ENCODE results near the gene STXBP6.

Gene STXBP6

DNA sequence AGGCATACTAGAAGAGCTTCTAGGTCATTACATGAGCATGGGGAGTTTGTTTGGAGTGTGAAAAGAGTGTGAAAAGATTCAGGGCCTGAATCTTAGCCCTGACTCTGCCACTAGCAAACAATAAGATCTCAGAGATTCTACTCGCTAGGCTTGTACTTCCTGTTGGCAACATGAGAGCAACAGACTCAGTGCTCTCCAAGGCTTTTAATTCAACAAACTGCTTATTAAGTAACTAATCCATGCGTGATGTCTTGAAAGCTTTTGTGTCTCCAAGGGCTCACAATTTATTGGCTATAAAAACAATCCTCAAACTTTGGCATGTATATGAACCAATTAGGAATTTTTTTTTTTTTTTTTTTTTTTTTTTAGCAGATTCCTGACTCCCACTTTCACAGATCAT, 105.1 kb downstream of the STXBP6 start:
- TF ChIP-seq EP300 (IDR thresholded peaks at IDR 0.05; ENCODE audit: borderline replicate concordance) (peak; percentile 90), CEBPB (IDR thresholded peaks at IDR 0.05) (no peak), FOXM1 (IDR thresholded peaks at IDR 0.05; ENCODE audit: borderline replicate concordance, low read depth) (peak; percentile 86), TAF1 (IDR thresholded peaks at IDR 0.05; ENCODE audit: low read depth) (no peak), RAD21 (IDR thresholded peaks at IDR 0.05; ENCODE audit: low read depth) (peak; percentile 5; the same call in 1 of the 2 replicates), TEAD4 (IDR thresholded peaks at IDR 0.05) (peak; percentile 75), NFIC (IDR thresholded peaks at IDR 0.05) (peak; percentile 80), TCF12 (IDR thresholded peaks at IDR 0.05; ENCODE audit: low read depth) (peak; percentile 91), YY1 (IDR thresholded peaks at IDR 0.05; ENCODE audit: low read depth) (no peak), EGR1 (IDR thresholded peaks at IDR 0.05) (no peak), ZBTB7A (IDR thresholded peaks at IDR 0.05; ENCODE audit: low read depth) (no peak), CREB1 (IDR thresholded peaks at IDR 0.05; ENCODE audit: low read depth) (no peak)
- TF ChIP-seq, protein P1, sequence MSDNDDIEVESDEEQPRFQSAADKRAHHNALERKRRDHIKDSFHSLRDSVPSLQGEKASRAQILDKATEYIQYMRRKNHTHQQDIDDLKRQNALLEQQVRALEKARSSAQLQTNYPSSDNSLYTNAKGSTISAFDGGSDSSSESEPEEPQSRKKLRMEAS (IDR thresholded peaks at IDR 0.05), result no peak
- TF ChIP-seq, protein P2, sequence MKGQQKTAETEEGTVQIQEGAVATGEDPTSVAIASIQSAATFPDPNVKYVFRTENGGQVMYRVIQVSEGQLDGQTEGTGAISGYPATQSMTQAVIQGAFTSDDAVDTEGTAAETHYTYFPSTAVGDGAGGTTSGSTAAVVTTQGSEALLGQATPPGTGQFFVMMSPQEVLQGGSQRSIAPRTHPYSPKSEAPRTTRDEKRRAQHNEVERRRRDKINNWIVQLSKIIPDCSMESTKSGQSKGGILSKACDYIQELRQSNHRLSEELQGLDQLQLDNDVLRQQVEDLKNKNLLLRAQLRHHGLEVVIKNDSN (IDR thresholded peaks at IDR 0.05), result no peak
- TF ChIP-seq, protein P3, sequence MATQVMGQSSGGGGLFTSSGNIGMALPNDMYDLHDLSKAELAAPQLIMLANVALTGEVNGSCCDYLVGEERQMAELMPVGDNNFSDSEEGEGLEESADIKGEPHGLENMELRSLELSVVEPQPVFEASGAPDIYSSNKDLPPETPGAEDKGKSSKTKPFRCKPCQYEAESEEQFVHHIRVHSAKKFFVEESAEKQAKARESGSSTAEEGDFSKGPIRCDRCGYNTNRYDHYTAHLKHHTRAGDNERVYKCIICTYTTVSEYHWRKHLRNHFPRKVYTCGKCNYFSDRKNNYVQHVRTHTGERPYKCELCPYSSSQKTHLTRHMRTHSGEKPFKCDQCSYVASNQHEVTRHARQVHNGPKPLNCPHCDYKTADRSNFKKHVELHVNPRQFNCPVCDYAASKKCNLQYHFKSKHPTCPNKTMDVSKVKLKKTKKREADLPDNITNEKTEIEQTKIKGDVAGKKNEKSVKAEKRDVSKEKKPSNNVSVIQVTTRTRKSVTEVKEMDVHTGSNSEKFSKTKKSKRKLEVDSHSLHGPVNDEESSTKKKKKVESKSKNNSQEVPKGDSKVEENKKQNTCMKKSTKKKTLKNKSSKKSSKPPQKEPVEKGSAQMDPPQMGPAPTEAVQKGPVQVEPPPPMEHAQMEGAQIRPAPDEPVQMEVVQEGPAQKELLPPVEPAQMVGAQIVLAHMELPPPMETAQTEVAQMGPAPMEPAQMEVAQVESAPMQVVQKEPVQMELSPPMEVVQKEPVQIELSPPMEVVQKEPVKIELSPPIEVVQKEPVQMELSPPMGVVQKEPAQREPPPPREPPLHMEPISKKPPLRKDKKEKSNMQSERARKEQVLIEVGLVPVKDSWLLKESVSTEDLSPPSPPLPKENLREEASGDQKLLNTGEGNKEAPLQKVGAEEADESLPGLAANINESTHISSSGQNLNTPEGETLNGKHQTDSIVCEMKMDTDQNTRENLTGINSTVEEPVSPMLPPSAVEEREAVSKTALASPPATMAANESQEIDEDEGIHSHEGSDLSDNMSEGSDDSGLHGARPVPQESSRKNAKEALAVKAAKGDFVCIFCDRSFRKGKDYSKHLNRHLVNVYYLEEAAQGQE (IDR thresholded peaks at IDR 0.05; ENCODE audit: low read depth), result no peak

DNA sequence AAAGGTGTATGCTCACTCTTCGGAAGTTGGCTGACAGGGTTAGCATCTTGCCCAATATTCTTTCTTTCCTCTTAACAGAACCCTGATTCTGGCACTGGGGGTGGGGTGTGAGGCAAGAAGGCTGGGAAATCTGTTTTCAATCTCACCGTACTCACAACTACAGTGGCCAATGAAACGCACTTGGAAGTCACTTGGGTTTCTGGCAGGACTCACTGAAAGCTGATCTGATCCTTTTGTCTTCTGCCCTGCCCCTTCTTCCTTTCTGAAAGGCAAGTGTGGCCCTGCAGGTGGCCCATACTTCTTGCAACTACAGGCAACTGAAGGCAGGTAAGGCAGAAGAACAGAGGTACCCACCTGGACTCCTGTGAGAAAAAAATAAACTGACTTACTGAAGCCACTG, 106.9 kb downstream of the STXBP6 start:
- TF ChIP-seq ZBTB7A (IDR thresholded peaks at IDR 0.05; ENCODE audit: low read depth) (no peak), TCF12 (IDR thresholded peaks at IDR 0.05; ENCODE audit: low read depth) (peak; percentile 82), FOXM1 (IDR thresholded peaks at IDR 0.05; ENCODE audit: borderline replicate concordance, low read depth) (peak; percentile 32; the same call in 1 of the 2 replicates), CREB1 (IDR thresholded peaks at IDR 0.05; ENCODE audit: low read depth) (no peak), NFIC (IDR thresholded peaks at IDR 0.05) (peak; percentile 81), TEAD4 (IDR thresholded peaks at IDR 0.05) (peak; percentile 29; the same call in 1 of the 2 replicates), YY1 (IDR thresholded peaks at IDR 0.05; ENCODE audit: low read depth) (no peak), EP300 (IDR thresholded peaks at IDR 0.05; ENCODE audit: borderline replicate concordance) (peak; percentile 75; the same call in 1 of the 2 replicates), TAF1 (IDR thresholded peaks at IDR 0.05; ENCODE audit: low read depth) (no peak), CEBPB (IDR thresholded peaks at IDR 0.05) (peak; percentile 53), RAD21 (IDR thresholded peaks at IDR 0.05; ENCODE audit: low read depth) (peak; percentile 21; the same call in 1 of the 2 replicates), EGR1 (IDR thresholded peaks at IDR 0.05) (no peak)
- TF ChIP-seq, protein P3 (IDR thresholded peaks at IDR 0.05; ENCODE audit: low read depth), result no peak
- TF ChIP-seq, protein P1 (IDR thresholded peaks at IDR 0.05), result peak; percentile 57; the same call in 1 of the 2 replicates
- TF ChIP-seq, protein P2 (IDR thresholded peaks at IDR 0.05), result no peak

DNA sequence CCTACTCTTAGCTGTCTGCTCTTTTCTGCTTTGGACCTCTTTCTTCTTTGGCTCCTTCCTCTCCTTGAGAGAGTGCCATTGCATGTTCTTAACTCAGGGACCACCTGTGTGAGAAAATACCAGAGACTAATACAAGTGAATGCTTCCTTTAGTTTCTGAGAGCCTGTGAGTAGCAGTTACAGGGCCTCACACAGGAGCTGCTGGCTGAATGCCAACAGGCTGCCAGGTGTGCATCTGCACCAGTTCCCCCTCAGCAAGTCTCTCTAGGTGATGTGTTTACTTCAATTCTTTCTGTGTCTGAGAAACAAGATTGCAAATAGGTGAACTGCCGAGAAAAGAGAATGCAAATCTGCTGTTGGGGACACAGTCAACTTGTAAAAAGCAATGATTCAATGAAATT, 108.2 kb downstream of the STXBP6 start:
- TF ChIP-seq TCF12 (IDR thresholded peaks at IDR 0.05; ENCODE audit: low read depth) (peak; percentile 72; the same call in 1 of the 2 replicates), EP300 (IDR thresholded peaks at IDR 0.05; ENCODE audit: borderline replicate concordance) (peak; percentile 28; the same call in 1 of the 2 replicates), NFIC (IDR thresholded peaks at IDR 0.05) (peak; percentile 89), RAD21 (IDR thresholded peaks at IDR 0.05; ENCODE audit: low read depth) (peak; percentile 8; the same call in 1 of the 2 replicates)
- TF ChIP-seq, protein P2 (IDR thresholded peaks at IDR 0.05), result no peak

DNA sequence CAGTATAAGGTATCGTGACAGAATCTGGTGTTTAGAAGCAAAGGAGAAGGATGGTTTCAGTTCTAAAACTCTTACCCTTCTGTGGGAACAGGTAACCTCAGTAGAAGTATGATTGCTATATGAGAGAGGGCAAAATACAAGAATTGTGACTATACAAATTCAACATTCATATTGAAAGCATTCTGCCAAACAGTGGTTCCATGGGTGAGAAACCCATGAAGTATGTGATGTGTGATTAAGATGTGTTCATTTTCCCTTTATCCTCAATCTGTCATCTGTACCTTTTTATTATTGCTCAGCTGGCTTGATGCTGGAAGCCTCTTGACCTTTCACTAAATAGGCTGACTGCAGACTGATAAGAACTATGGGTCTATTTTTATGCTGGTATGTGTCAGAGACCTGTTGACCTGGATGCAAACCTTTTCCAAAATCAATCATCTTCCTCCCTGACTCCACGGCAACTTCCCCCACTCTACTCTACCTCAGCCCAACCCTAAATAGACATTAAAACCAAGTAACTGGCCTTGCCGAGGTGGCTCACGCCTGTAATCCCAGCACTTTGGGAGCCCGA, 109.6 kb downstream of the STXBP6 start:
- TF ChIP-seq ZBTB7A (IDR thresholded peaks at IDR 0.05; ENCODE audit: low read depth) (no peak), CREB1 (IDR thresholded peaks at IDR 0.05; ENCODE audit: low read depth) (no peak), CEBPB (IDR thresholded peaks at IDR 0.05) (no peak), EGR1 (IDR thresholded peaks at IDR 0.05) (no peak), TEAD4 (IDR thresholded peaks at IDR 0.05) (no peak), RAD21 (IDR thresholded peaks at IDR 0.05; ENCODE audit: low read depth) (no peak), TAF1 (IDR thresholded peaks at IDR 0.05; ENCODE audit: low read depth) (no peak), FOXM1 (IDR thresholded peaks at IDR 0.05; ENCODE audit: borderline replicate concordance, low read depth) (no peak), TCF12 (IDR thresholded peaks at IDR 0.05; ENCODE audit: low read depth) (no peak), YY1 (IDR thresholded peaks at IDR 0.05; ENCODE audit: low read depth) (no peak), EP300 (IDR thresholded peaks at IDR 0.05; ENCODE audit: borderline replicate concordance) (no peak), NFIC (IDR thresholded peaks at IDR 0.05) (no peak)
- TF ChIP-seq, protein P1 (IDR thresholded peaks at IDR 0.05), result no peak
- TF ChIP-seq, protein P3 (IDR thresholded peaks at IDR 0.05; ENCODE audit: low read depth), result no peak
- TF ChIP-seq, protein P2 (IDR thresholded peaks at IDR 0.05), result no peak

Measured in Ishikawa (cell line).